ENCODE measurements around the gene NEK2. TPM values are rescaled to one million over a fixed set of nuclear protein-coding genes. Genes with fewer than 3 reads are reported as not detected.
"Not testable (repeated sequence)": the region's sequence is repeated elsewhere in the genome, so short reads cannot be mapped to it uniquely, and the experiment has no call there.

NEK2 gene
- total RNA-seq, 1 experiment from 2014 or later, result 58.6 TPM

DNA sequence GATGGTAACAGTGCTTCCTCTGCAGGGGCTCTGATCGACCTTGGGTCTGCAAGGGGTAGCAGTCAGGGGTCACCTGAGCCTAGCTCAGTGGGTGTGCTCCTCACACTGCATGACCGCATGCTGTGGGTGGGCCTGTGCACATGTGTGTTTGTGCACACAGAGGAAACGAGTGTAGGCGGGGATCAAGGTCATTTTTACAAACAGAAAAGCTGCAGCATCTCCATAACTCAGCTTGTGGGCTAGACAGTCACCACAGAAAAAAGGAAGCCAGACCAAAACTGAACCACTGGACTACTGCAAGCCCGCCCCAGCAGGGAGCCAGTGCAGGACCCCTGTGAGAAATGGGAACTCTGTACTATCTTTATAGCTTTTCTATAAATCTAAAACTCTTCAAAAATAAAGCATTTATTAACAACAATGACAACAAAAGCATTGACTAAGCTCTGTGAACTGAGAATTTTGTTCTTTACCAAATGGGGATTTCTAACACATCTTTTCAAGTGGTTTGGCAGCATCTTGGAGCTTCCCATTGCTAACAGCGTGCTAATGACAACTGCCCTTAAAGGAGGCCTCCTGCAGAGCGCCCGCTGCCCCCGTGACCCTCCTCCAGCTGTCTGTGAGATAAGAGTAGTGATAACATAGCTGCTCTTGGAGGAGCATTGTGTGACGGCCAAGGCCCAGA lies 19.9 kb upstream of the NEK2 start:
- no peak for DNase-seq (ENCODE audit: low read depth)

DNA sequence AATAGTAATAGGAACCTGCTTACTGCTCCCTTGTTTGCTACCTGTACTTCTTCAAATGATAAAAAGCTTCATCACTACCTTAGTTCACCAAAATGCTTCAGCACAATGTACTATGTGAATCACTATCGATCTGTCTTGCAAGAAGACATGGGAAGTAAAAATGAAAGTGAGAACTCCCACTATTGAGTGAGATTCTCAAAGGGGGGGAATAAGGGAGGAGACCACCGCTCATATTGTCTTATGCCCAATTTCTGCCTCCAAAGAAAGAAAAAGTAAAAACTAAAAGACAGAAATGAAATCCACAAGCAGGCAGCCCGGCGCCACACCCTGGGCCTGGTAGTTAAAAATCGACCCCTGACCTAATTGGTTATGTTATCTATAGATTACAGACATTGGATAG lies 18.5 kb upstream of the NEK2 start:
- not testable (repeated sequence) for DNase-seq (ENCODE audit: low read depth)

DNA sequence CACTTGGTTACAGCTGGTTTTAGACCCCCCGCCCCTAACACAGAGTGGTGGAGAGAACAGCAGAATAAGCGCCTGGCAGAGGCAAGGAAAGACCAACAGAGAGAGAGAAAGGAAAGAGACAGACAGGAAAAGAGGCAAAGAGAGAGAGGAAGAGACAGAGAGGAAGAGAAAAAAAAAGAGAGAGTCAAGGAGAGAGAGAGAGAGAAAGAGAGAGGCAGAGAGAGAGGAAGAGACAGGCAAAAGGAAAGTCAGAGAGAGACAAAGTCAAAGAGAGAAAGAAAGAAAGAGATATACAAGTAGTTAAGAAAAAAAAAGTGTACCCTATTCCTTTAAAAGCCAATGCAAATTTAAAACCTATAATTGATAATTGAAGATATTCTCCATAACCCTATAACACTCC lies 13.0 kb upstream of the NEK2 start:
- DNase-seq (ENCODE audit: low read depth), result no peak

DNA sequence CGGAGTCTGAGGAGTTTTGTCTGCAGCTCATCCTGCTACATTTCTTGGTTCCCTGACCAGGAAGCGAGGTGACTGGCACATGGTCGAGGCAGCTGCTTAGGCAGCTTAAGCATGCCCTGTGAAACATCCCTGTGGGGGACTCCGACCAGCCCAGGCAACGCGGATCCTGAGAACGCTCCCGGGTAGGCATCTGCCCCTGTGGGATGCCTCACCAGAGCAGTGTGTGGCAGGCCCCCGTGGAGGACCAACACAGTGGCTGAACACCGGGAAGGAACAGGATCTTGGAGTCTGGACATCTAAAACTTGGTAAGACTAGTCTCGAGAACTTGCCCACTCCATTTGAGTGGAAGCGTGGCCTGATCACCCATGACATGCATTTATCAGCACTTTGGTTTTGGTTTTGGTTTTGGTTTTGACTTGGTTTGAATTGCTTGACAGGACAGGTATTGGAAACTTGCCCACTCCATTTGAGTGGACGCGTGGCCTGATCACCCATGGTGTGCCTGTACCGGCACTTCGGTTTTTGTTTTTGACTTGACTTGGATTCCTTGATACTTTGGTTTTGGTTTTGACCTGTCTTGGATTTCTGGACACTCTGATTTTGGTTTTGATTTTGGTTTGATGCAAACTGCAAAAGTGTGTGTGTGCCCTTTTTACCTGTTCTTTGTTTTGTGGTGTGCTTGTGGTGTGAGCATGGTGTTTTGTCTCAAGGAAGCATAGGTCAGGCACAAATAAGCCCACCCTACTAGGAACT lies 12.2 kb upstream of the NEK2 start:
- peak; percentile 15 for DNase-seq (ENCODE audit: low read depth)

GRCh38 chr1:211685823-211686222 lies 10.4 kb upstream of the NEK2 start:
- DNase-seq (ENCODE audit: low read depth), result no peak

GRCh38 chr1:211684791-211685190 lies 9.4 kb upstream of the NEK2 start:
- DNase-seq (ENCODE audit: low read depth), result no peak

- no peak for DNase-seq (ENCODE audit: low read depth)
Observed at GRCh38 chr1:211684331-211684730, 8.9 kb upstream of the NEK2 start.

GRCh38 chr1:211683396-211684297 lies 8.2 kb upstream of the NEK2 start:
- DNase-seq (ENCODE audit: low read depth), result no peak

GRCh38 chr1:211682186-211682585 lies 6.8 kb upstream of the NEK2 start:
- DNase-seq (ENCODE audit: low read depth), result peak; percentile 70

DNA sequence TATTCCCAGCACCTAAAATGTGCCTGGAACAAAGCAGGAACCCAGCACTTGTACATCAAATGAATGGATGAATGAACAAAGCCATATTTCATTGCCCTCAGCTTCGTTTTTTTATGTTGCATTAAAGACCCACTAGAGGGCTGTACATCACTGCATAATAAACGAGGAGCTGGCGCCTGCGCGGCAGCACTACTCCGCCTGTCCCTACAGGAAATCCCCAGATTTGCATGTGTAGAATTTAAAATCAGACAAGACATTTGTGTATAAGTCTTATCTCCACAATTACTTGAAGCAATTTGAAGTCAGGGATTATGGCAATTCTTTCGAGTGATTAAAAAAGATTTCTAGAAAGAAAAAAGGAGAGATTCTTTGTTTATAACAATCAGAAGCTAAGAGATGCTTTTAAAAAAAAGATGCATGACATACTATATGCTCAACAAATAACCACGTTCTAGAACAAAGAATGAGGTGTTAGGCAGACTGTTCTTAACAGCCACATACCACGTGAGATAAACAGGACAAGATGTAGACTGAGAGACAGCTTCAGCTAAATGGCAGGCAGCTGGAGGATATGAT lies 5.4 kb upstream of the NEK2 start:
- peak; percentile 84 for DNase-seq (ENCODE audit: low read depth)

GRCh38 chr1:211677659-211678058 lies 2.2 kb upstream of the NEK2 start:
- DNase-seq (ENCODE audit: low read depth), result no peak

DNA sequence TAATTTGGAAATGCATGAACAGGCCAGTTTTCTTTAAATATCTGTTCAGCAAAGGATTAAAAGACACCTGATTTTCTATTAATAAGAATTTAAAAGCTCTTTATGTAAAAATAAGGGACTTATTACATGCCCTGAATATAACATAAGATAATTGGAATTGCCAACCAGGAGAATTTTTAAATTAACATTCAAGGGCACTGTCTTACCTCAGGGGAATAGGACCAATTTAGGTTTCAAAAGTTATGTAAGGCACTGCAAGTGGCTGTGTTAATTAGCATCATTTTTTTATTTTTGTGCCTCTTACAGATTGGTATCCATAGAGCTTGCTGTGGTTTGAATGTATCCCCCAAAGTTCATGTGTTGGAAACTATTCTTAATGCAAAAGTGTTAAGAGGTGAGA lies 1.3 kb upstream of the NEK2 start:
- DNase-seq (ENCODE audit: low read depth), result no peak

- DNase-seq (ENCODE audit: low read depth), result no peak
Observed at GRCh38 chr1:211676106-211676583, 724 bp upstream of the NEK2 start.

DNA sequence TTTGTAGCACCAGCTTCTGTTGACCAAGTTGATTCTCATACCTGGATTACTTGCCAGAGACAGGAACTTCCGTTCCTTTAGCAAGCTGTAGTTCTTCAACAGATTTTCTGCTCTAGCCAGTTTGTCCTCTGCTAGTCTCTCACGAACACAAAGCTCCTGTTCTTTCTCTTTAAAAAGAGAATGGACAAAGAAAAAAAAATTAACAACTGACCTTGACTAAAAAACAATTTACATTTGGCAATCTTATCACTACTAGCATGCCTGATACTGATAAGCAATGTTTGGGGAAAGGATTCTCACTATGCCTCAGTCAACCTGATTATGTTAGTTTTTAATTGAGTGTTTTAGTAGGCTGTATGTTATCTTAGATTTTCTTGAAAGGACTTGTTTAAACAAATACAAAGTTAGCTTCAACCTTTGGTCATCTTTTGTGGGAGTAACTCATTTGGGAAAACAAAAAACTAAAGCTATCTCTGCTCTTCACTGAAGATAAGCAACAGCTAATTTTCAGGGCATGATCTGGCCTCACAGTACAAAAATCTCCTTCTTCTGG lies 8.3 kb downstream of the NEK2 start:
- no peak for DNase-seq (ENCODE audit: low read depth)

DNA sequence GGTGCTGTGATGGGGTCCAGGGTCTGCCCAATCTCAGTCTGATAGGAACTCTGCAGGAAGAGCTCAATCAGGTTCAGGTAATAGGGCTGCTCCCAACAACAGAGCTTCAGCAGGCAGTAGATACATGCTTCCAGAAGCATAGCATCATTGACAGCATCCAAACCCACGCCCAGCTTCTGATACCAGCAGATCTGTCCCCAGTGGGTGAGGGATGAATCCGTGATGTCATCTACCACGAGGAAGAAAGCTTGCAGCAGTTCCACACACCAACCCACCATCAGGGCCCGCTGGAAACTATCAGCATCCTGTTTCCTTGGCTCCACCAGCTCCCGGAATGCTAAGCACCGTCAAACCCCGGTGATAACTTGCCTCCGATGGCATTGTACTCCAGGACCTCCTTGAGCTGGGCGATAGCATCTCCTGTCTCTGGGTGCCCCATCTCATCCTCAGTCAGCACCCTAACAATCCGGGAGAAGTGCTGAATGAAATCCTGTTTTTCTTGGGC lies 14.7 kb downstream of the NEK2 start:
- DNase-seq (ENCODE audit: low read depth), result no peak

GRCh38 chr1:211656728-211657127 lies 18.7 kb downstream of the NEK2 start:
- no peak for DNase-seq (ENCODE audit: low read depth)

- DNase-seq (ENCODE audit: low read depth), result peak; percentile 82
Observed at GRCh38 chr1:211654838-211655787, 20.3 kb downstream of the NEK2 start.

DNA sequence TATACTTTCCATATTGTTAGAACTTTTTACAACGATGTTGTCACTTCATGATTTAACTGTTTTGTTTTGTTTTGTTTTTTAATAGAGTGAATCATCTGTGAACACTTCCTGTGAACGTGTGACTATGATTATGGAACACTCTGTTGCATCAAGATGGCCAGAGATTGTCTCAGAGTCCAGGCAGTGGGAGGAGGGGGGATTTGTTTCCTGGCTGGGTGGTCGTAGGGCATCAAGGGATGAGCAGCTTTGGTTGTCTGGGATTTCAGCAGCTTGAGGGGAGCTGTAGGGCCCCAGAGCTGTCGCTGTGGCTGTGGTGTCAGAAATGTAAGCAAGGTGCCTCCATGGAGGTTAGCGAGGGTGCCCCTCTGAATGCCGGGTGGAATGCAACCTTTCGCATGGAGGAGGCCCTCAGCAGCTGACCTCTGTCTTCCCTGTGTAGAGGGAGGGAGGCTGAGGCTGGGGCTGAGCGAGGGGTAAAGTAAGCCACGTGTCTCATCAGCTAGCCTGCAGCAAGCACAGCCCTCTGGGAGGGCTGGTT lies 21.4 kb downstream of the NEK2 start:
- DNase-seq (ENCODE audit: low read depth), result peak; percentile 53

DNA sequence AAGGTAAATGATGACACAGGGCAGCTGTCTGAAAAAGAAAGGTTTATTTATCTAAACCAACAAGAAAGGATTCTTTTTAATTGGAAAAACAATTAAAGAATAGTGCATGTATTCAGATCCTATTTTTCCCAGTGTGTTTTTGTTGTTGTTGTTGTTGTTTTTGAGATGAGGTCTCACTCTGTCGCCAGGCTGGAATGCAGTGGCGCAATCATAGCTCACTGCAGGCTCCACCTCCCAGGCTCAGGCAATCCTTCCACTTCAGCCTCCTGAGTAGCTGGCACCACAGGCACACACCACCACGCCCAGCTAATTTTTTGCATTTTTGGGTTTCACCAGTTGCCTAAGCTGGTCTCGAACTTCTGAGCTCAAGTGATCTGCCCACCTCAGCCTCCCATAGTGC lies 22.1 kb downstream of the NEK2 start:
- peak; percentile 32 for DNase-seq (ENCODE audit: low read depth)

- DNase-seq (ENCODE audit: low read depth), result no peak
Observed at GRCh38 chr1:211652371-211652770, 23.1 kb downstream of the NEK2 start.

All from M059J (cell line).